Body of pancreas (tissue), 4 donors: ENCODE data around the gene PTCD1. TPM values are rescaled to one million over a fixed set of nuclear protein-coding genes. Genes with fewer than 3 reads are reported as not detected.
A peak's percentile ranks its signal among the peaks of the same experiment; 100 is the strongest.
"Not testable (repeated sequence)": the region's sequence is repeated elsewhere in the genome, so short reads cannot be mapped to it uniquely, and the experiment has no call there.

Experiments
- ATAC-seq: fragments of 150-250 bp; one replicate; pipeline ENCODE4 v1.9.1; 2016
- DNase-seq, 4 donors: peaks; one replicate each; pipeline ENCODE4 v3.0.0-alpha.2; 2019
- H3K27ac ChIP-seq, 4 donors: fragments of 200-600 bp; sonication (generic); 1 replicate in 3 of 4; 2 replicates in 1 of 4; pipeline versions ENCODE4 v1.5.1 to v1.6.1; 2016 to 2019; ENCODE audit warnings: mild to moderate bottlenecking in 1 of 4, mixed read lengths in 1 of 4, moderate library complexity in 1 of 4
- H3K27me3 ChIP-seq, 2 donors: fragments of 200-600 bp; sonication (generic); one replicate each; pipeline ENCODE4 v1.6.0; 2016; ENCODE audit warnings: mild to moderate bottlenecking in 1 of 2
- H3K36me3 ChIP-seq, 2 donors: fragments of 200-600 bp; sonication (generic); replicated peaks in 1 of 2; 2 replicates each; pipeline ENCODE4 v1.5.1; 2016; ENCODE audit warnings: low read depth in 2 of 2; ENCODE audit not compliant: insufficient read depth in 1 of 2
- H3K4me1 ChIP-seq: fragments of 200-600 bp; sonication (generic); one replicate; pipeline ENCODE4 v1.6.0; 2016
- H3K4me3 ChIP-seq, 2 donors: fragments of 200-600 bp; sonication (generic); 1 replicate in 1 of 2; 2 replicates in 1 of 2; pipeline ENCODE4 v1.5.1; 2016 to 2019
- H3K9me3 ChIP-seq, 3 donors: fragments of 200-600 bp; sonication (generic); 1 replicate in 2 of 3; 2 replicates in 1 of 3; pipeline ENCODE4 v1.5.1; 2016
- CTCF ChIP-seq, 7 experiments: fragments of 450-650 bp in 4 of 7; fragments of 200-600 bp in 3 of 7; sonication (generic) in 3 of 7; IDR thresholded peaks; one replicate each; pipeline ENCODE4 v1.5.1; 2016 to 2019; ENCODE audit warnings: antibody characterized with exemption in 7 of 7
- POLR2A ChIP-seq, 3 donors: fragments of 450-650 bp; IDR thresholded peaks; one replicate each; pipeline ENCODE4 v1.6.1; 2016; ENCODE audit warnings: antibody characterized with exemption in 3 of 3, mild to moderate bottlenecking in 2 of 3
- WGBS, 2 donors: methylation state at CpG; one replicate each; pipeline ENCODE4 v1.1.5; 2017; 5-methylcytosine and 5-hydroxymethylcytosine counted together
- intact Hi-C: fragments of 100-400 bp; cut with DNase I; formaldehyde crosslinking; loops from one replicate; pipeline ENCODE4 v1.15.1; 2023
- total RNA-seq, 2 donors: library from RNA; depleted of rRNA; stranded (reverse); fragments of >200 nt; gene quantifications; one replicate each; pipeline ENCODE4 v1.1.0, GENCODE V29; 2016

PTCD1 gene
- total RNA-seq, 2 donors from 2014 or later, result 1.6 to 3.4 TPM

- Histone ChIP-seq H3K27me3 (no peaks in the 10 kb centered on the region), H3K27ac (peak overlapping the region in 2 of 4 donors; percentile 46 to 74), H3K9me3 (no peaks in the 10 kb centered on the region), H3K36me3 (no peaks in the 10 kb centered on the region), H3K4me3 (no peak overlapping the region), H3K4me1 (peaks cover 9% of the 10 kb centered on the region)
- ATAC-seq (peak; percentile 30), DNase-seq (peak in 2 of 4 donors; percentile 21 to 60)
- intact Hi-C loops, result no loop called here
- 59 to 67% methylated on average over 9 to 16 of the region's 16 CpGs for WGBS, 2 donors
- no peak for TF ChIP-seq CTCF (IDR thresholded peaks at IDR 0.05)
Measured at GRCh38 chr7:99380823-99381663, 57.6 kb downstream of the PTCD1 start.

- Histone ChIP-seq H3K36me3 (no peaks in the 10 kb centered on the region), H3K27me3 (no peaks in the 10 kb centered on the region), H3K27ac (peak overlapping the region in 3 of 4 donors; percentile 16 to 74 (median 46)), H3K9me3 (no peaks in the 10 kb centered on the region), H3K4me3 (no peak overlapping the region), H3K4me1 (peaks cover 17% of the 10 kb centered on the region)
- TF ChIP-seq POLR2A (IDR thresholded peaks at IDR 0.05), result no peak
- TF ChIP-seq CTCF (IDR thresholded peaks at IDR 0.05), result no peak
- DNase-seq, result peak in 1 of 4 donors; percentile 65
- intact Hi-C loops, result no loop called here
- ATAC-seq, result no peak
- 69 to 72% methylated on average over 5 to 12 of the region's 12 CpGs for WGBS, 2 donors
Measured at GRCh38 chr7:99380032-99380822, 58.4 kb downstream of the PTCD1 start.

GRCh38 chr7:99379693-99380031 lies 58.9 kb downstream of the PTCD1 start:
- H3K4me3 ChIP-seq, H3K27me3 ChIP-seq, intact Hi-C loops, DNase-seq, H3K36me3 ChIP-seq, ATAC-seq, H3K9me3 ChIP-seq: not testable (repeated sequence)
- WGBS, 2 donors, result 64 to 93% methylated on average over 3 to 7 of the region's 7 CpGs
- peak overlapping the region in 3 of 4 donors; percentile 16 to 74 (median 19) for H3K27ac ChIP-seq
- H3K4me1 ChIP-seq, result peaks cover 17% of the 10 kb centered on the region

GRCh38 chr7:99379043-99379577 lies 59.5 kb downstream of the PTCD1 start:
- WGBS, 2 donors, result 67 to 68% methylated on average over 6 to 7 of the region's 7 CpGs
- Histone ChIP-seq H3K36me3 (no peaks in the 10 kb centered on the region), H3K4me3 (no peak overlapping the region), H3K9me3 (no peaks in the 10 kb centered on the region), H3K27ac (peak overlapping the region in 2 of 4 donors; percentile 19 to 74), H3K4me1 (peaks cover 19% of the 10 kb centered on the region), H3K27me3 (no peaks in the 10 kb centered on the region)
- no peak for TF ChIP-seq CTCF (IDR thresholded peaks at IDR 0.05)
- peak in 2 of 4 donors; percentile 28 to 70 for DNase-seq
- intact Hi-C loops, result no loop called here
- no peak for ATAC-seq
